Fibroblast of mammary gland (primary cell): ENCODE measurements around the gene CHRNA4.

ENCODE experiments used
- DNase-seq: peaks from one replicate; pipeline ENCODE4 v3.0.0-alpha.2; 2010; ENCODE audit warnings: low read depth
- H3K4me3 ChIP-seq: 2 replicates; pipeline ENCODE4 v1.5.1; 2011; ENCODE audit warnings: low read depth, mild to moderate bottlenecking, low read length, moderate library complexity; ENCODE audit not compliant: control insufficient read depth
- CTCF ChIP-seq: conservative IDR thresholded peaks from 2 replicates; pipeline ENCODE4 v1.5.1; 2011; ENCODE audit warnings: low read depth, low read length, inconsistent platforms; ENCODE audit not compliant: control insufficient read depth, insufficient read depth

The CHRNA4 gene

GRCh38 chr20:63322146-63322932, 38.8 kb downstream of the CHRNA4 start:
- TF ChIP-seq CTCF: no peak
- DNase-seq: no peak

GRCh38 chr20:63321148-63321831, 39.9 kb downstream of the CHRNA4 start:
- no peak overlapping the region for H3K4me3 ChIP-seq
- DNase-seq: peak; percentile 30
- TF ChIP-seq CTCF: no peak

More at GRCh38 chr20:63322146-63322932, 38.8 kb downstream of the CHRNA4 start:
- no peak overlapping the region for H3K4me3 ChIP-seq

- DNase-seq: no peak
- TF ChIP-seq CTCF: no peak
- no peak overlapping the region for H3K4me3 ChIP-seq
These were observed 40.5 kb downstream of the CHRNA4 start for GRCh38 chr20:63320616-63321147.

- no peak for DNase-seq
- TF ChIP-seq CTCF: no peak
- no peak overlapping the region for H3K4me3 ChIP-seq
These were observed 41.1 kb downstream of the CHRNA4 start for GRCh38 chr20:63320041-63320511.

GRCh38 chr20:63319164-63320040, 41.7 kb downstream of the CHRNA4 start:
- no peak for DNase-seq
- H3K4me3 ChIP-seq: no peak overlapping the region
- no peak for TF ChIP-seq CTCF
